ENCODE results near the gene SYS1. TPM values are rescaled to one million over a fixed set of nuclear protein-coding genes. Genes with fewer than 3 reads are reported as not detected.

Gene SYS1
- total RNA-seq, 1 experiment from 2014 or later, result 20.5 TPM

- RAD21 ChIA-PET (ENCODE audit: low non-redundant PET in 1 of 2, low total read pairs in 2 of 2, uncharacterized antibody in 2 of 2, unreplicated experiment in 2 of 2), result interaction anchor here in 1 of 2 experiments (0.6 kb wide), 1 partner anchor 413 kb away, joined by 4 read pairs; no protein-coding TSS in a partner anchor
- intact Hi-C loops (cut with micrococcal nuclease), result loop anchor here (1.0 kb wide), 1 partner anchor 42 kb away; no protein-coding TSS in a partner anchor
These were observed 53.1 kb downstream of the SYS1 start, which contains the start of gene PIGT for GRCh38 chr20:45415822-45416637. TSS of gene PIGT (plus strand) at chr20:45416141. CDS start at chr20:45416157, 16 bp downstream.

More at GRCh38 chr20:45415822-45416637, 53.1 kb downstream of the SYS1 start, which contains the start of gene PIGT:
- ChIA-PET CTCF (interaction anchor here (1.1 to 1.4 kb wide), 3 partner anchors 21 to 355 kb away, joined by 3 to 9 read pairs (median 8); no protein-coding TSS in a partner anchor), POLR2A (interaction anchor here (0.7 to 1.3 kb wide), 4 partner anchors 9 to 68 kb away, joined by 3 to 6 read pairs (median 4); partner anchors contain the start of gene SDC4)
- H3K4me3 ChIP-seq (replicated peaks in 1 of 2; ENCODE audit: low read depth in 1 of 2, low read length in 2 of 2), result peak within 1 kb of the TSS; percentile 96 to 98
- H3K79me2 ChIP-seq (ENCODE audit: insufficient read depth, low read length), result peaks cover 32% of the 10 kb centered on the region
- H3K27me3 ChIP-seq (ENCODE audit: insufficient read depth, low read length), result no peaks in the 10 kb centered on the region
- no peaks in the 10 kb centered on the region for H4K20me1 ChIP-seq (ENCODE audit: insufficient read depth)
- DNase-seq (ENCODE audit: low read depth, low spot score) (peak; percentile 63), ATAC-seq (peak; percentile 97)
- TF ChIP-seq ZNF274 (IDR thresholded peaks at IDR 0.05; ENCODE audit: low read depth, low read length), result no peak
- peak; percentile 57 for TF ChIP-seq TCF7L2 (IDR thresholded peaks at IDR 0.05; ENCODE audit: borderline replicate concordance, extremely low read depth, insufficient read depth, insufficient read length)
- peak; percentile 68; the same call in 1 of the 2 replicates for TF ChIP-seq MAX (IDR thresholded peaks at IDR 0.05)
- peak; percentile 71 for TF ChIP-seq SP1 (IDR thresholded peaks at IDR 0.05; ENCODE audit: low read depth)
- no peak; the same call in 1 of the 2 replicates for TF ChIP-seq JUND (IDR thresholded peaks at IDR 0.05)
- peak; percentile 94 for TF ChIP-seq YY1 (IDR thresholded peaks at IDR 0.05; ENCODE audit: extremely low read depth, insufficient replicate concordance, low read depth, low read length)
- TF ChIP-seq ELF1 (IDR thresholded peaks at IDR 0.05; ENCODE audit: borderline replicate concordance, low read depth), result peak; percentile 93
- TF ChIP-seq CEBPB (IDR thresholded peaks at IDR 0.05; ENCODE audit: low read depth), result no peak
- no peak for TF ChIP-seq ZBTB33 (IDR thresholded peaks at IDR 0.05; ENCODE audit: extremely low read depth, insufficient replicate concordance, low read length)
- TF ChIP-seq CTCF (IDR thresholded peaks at IDR 0.05 in 2 of 3, conservative IDR thresholded peaks at IDR 0.05 in 1 of 3; ENCODE audit: borderline replicate concordance in 1 of 3, insufficient read depth in 1 of 3, low read depth in 2 of 3, low read length in 2 of 3), result no peak
- TF ChIP-seq EZH2phosphoT487 (IDR thresholded peaks at IDR 0.05; ENCODE audit: borderline replicate concordance), result no peak
- TF ChIP-seq POLR2A (IDR thresholded peaks at IDR 0.05; ENCODE audit: borderline replicate concordance, extremely low read depth, insufficient read depth, insufficient read length), result no peak
- TF ChIP-seq CBX3 (IDR thresholded peaks at IDR 0.05; ENCODE audit: low read depth), result peak; percentile 55; the same call in 1 of the 2 replicates
- TF ChIP-seq POLR2AphosphoS5 (IDR thresholded peaks at IDR 0.05; ENCODE audit: low read depth, low read length), result peak; percentile 94
- TF ChIP-seq ZFX (IDR thresholded peaks at IDR 0.05), result peak; percentile 25; the same call in 1 of the 2 replicates
- TF ChIP-seq EGR1 (IDR thresholded peaks at IDR 0.05; ENCODE audit: low read depth), result peak; percentile 46; the same call in 1 of the 2 replicates
- no peak for TF ChIP-seq EZH2 (IDR thresholded peaks at IDR 0.05)
- TF ChIP-seq SIN3A (IDR thresholded peaks at IDR 0.05; ENCODE audit: low read depth), result peak; percentile 82; the same call in 1 of the 2 replicates
- H3K27ac ChIP-seq (ENCODE audit: low read depth, low read length), result peak within 1 kb of the TSS; percentile 70
- H3K9me2 ChIP-seq (ENCODE audit: insufficient read depth), result no peaks in the 10 kb centered on the region
- peak within 1 kb of the TSS; percentile 90 for H3K9ac ChIP-seq (ENCODE audit: low read length)
- H3K9me3 ChIP-seq (ENCODE audit: control insufficient read depth in 1 of 2, insufficient read depth in 1 of 2, low read depth in 1 of 2, low read length in 2 of 2), result no peaks in the 10 kb centered on the region
- peak within 1 kb of the TSS; percentile 62 for H2AFZ ChIP-seq (ENCODE audit: low read depth, low read length, poor library complexity, severe bottlenecking)
- H3K4me1 ChIP-seq (ENCODE audit: control insufficient read depth in 1 of 2, insufficient read depth in 2 of 2, low read length in 2 of 2), result peaks cover 4 to 14% of the 10 kb centered on the region in 2 experiments; a peak in 3 of 4 replicates
- H3K36me3 ChIP-seq (ENCODE audit: control insufficient read depth in 1 of 2, insufficient read depth in 2 of 2, low read length in 2 of 2), result peaks cover 14 to 24% of the 10 kb centered on the region in 2 experiments; a peak in 3 of 4 replicates
- peak within 1 kb of the TSS; percentile 96 for H3K4me2 ChIP-seq (ENCODE audit: low read length)
- no TSS peak for BruUV-seq (replicated peaks)
